ENCODE measurements around the gene ORM1. TPM values are rescaled to one million over a fixed set of nuclear protein-coding genes. Genes with fewer than 3 reads are reported as not detected.

The ORM1 gene
- total RNA-seq, 2 experiments from 2014 or later: not detected

DNA sequence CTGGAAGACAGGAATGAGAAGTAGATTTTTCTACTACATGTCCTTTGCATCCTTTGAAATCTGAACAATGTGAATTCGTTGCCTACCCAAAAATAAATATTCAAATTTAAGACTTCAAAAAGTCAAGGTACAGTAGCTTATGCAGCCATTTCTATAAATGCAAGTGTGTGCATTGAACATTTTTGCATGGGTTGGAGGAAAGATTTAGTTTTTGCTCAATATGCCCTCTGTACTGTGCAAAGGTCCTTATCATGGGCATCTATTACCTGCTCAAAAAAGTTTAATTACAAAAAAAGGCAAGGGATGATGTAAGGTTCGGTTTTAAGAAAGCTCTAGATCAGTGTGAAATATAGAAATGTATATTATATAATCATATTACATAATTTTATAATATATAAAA is 42.3 kb downstream of the ORM1 start:
- Histone ChIP-seq H3K79me2 (ENCODE audit: insufficient read depth, low read depth, low read length) (peaks cover 41% of the 10 kb centered on the region), H3K9me2 (ENCODE audit: insufficient read depth, low read length) (no peaks in the 10 kb centered on the region), H3K4me3 (ENCODE audit: low read depth, low read length, poor library complexity, severe bottlenecking) (peak overlapping the region; percentile 8), H3K36me3 (ENCODE audit: insufficient read depth, low read length) (peaks cover 92% of the 10 kb centered on the region), H3K4me2 (ENCODE audit: low read length) (peak overlapping the region; percentile 49), H2AFZ (ENCODE audit: low read length) (no peak overlapping the region), H3K4me1 (ENCODE audit: insufficient read depth, low read length, poor library complexity, severe bottlenecking) (peaks cover 75% of the 10 kb centered on the region), H3K9me3 (ENCODE audit: low read length) (no peaks in the 10 kb centered on the region), H4K20me1 (ENCODE audit: insufficient read depth, low read length) (no peaks in the 10 kb centered on the region), H3K27ac (ENCODE audit: low read depth, low read length, poor library complexity, severe bottlenecking) (peak overlapping the region; percentile 69)
- no TSS peak for BruUV-seq (replicated peaks)
- no peak for DNase-seq (ENCODE audit: low spot score)
- intact Hi-C loops (cut with micrococcal nuclease; ENCODE audit: unreplicated experiment): no loop called here
- POLR2A ChIA-PET: interaction anchor here (0.5 to 12.9 kb wide), 10 partner anchors 9 to 564 kb away, joined by 3 to 275 read pairs (median 4); partner anchors contain the start of gene AKNA
- TF ChIP-seq, protein P1, sequence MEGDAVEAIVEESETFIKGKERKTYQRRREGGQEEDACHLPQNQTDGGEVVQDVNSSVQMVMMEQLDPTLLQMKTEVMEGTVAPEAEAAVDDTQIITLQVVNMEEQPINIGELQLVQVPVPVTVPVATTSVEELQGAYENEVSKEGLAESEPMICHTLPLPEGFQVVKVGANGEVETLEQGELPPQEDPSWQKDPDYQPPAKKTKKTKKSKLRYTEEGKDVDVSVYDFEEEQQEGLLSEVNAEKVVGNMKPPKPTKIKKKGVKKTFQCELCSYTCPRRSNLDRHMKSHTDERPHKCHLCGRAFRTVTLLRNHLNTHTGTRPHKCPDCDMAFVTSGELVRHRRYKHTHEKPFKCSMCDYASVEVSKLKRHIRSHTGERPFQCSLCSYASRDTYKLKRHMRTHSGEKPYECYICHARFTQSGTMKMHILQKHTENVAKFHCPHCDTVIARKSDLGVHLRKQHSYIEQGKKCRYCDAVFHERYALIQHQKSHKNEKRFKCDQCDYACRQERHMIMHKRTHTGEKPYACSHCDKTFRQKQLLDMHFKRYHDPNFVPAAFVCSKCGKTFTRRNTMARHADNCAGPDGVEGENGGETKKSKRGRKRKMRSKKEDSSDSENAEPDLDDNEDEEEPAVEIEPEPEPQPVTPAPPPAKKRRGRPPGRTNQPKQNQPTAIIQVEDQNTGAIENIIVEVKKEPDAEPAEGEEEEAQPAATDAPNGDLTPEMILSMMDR (conservative IDR thresholded peaks at IDR 0.05; ENCODE audit: low read length): no peak
- TF ChIP-seq EZH2phosphoT487 (IDR thresholded peaks at IDR 0.05; ENCODE audit: borderline replicate concordance, low read depth, low read length): no peak
- CTCF ChIA-PET (ENCODE audit: unreplicated experiment): interaction anchor here (1.0 to 1.3 kb wide), 3 partner anchors 23 to 32 kb away, joined by 3 to 4 read pairs (median 3); partner anchors contain the start of gene AKNA

GRCh38 chr9:114366334-114367128 is 43.6 kb downstream of the ORM1 start:
- DNase-seq (ENCODE audit: low spot score): peak; percentile 68
- H3K4me1 ChIP-seq (ENCODE audit: insufficient read depth, low read length, poor library complexity, severe bottlenecking): peaks cover 88% of the 10 kb centered on the region
- ChIA-PET CTCF (ENCODE audit: unreplicated experiment) (interaction anchor here (1.0 to 3.0 kb wide), 2 partner anchors 23 to 31 kb away, joined by 4 to 15 read pairs; partner anchors contain the start of gene AKNA), POLR2A (interaction anchor here (0.6 to 12.9 kb wide), 5 partner anchors 13 to 228 kb away, joined by 3 to 275 read pairs (median 12); partner anchors contain the start of gene AKNA)
- no peak for TF ChIP-seq EZH2phosphoT487 (IDR thresholded peaks at IDR 0.05; ENCODE audit: borderline replicate concordance, low read depth, low read length)
- TF ChIP-seq, protein P1 (conservative IDR thresholded peaks at IDR 0.05; ENCODE audit: low read length): no peak
- H3K27ac ChIP-seq (ENCODE audit: low read depth, low read length, poor library complexity, severe bottlenecking): peak overlapping the region; percentile 99
- intact Hi-C loops (cut with micrococcal nuclease; ENCODE audit: unreplicated experiment): loop anchor here (1.0 kb wide), 1 partner anchor 22 kb away; no protein-coding TSS in a partner anchor
- no peaks in the 10 kb centered on the region for H3K9me3 ChIP-seq (ENCODE audit: low read length)
- peaks cover 55% of the 10 kb centered on the region for H3K79me2 ChIP-seq (ENCODE audit: insufficient read depth, low read depth, low read length)
- H3K9me2 ChIP-seq (ENCODE audit: insufficient read depth, low read length): no peaks in the 10 kb centered on the region
- H4K20me1 ChIP-seq (ENCODE audit: insufficient read depth, low read length): no peaks in the 10 kb centered on the region
- no peak overlapping the region for H2AFZ ChIP-seq (ENCODE audit: low read length)
- peak overlapping the region; percentile 53 for H3K4me3 ChIP-seq (ENCODE audit: low read depth, low read length, poor library complexity, severe bottlenecking)
- H3K36me3 ChIP-seq (ENCODE audit: insufficient read depth, low read length): peaks cover 90% of the 10 kb centered on the region
- no TSS peak for BruUV-seq (replicated peaks)
- peak overlapping the region; percentile 86 for H3K4me2 ChIP-seq (ENCODE audit: low read length)
